ENCODE measurements around the gene CD47.

CD47 gene

GRCh38 chr3:108090701-108091497 is at the start of gene CD47:
CD47 (minus strand) TSS chr3:108091031; CDS start chr3:108090908, 123 bp downstream.
- DNase-seq = peak; percentile 93

GRCh38 chr3:108137460-108137814 is 46.6 kb upstream of the CD47 start:
- no peak for DNase-seq

GRCh38 chr3:108136561-108137459 is 46.0 kb upstream of the CD47 start:
- DNase-seq = no peak

- no peak for DNase-seq
Observed at GRCh38 chr3:108134555-108134880, 43.7 kb upstream of the CD47 start.

- no peak for DNase-seq
Observed at GRCh38 chr3:108133858-108134554, 43.2 kb upstream of the CD47 start.

- no peak for DNase-seq
Observed at GRCh38 chr3:108133048-108133369, 42.2 kb upstream of the CD47 start.

GRCh38 chr3:108131475-108132134 is 40.8 kb upstream of the CD47 start:
- DNase-seq = no peak

- no peak for DNase-seq
Observed at GRCh38 chr3:108130701-108131474, 40.1 kb upstream of the CD47 start.

GRCh38 chr3:108130236-108130635 is 39.4 kb upstream of the CD47 start:
- DNase-seq = no peak

- no peak for DNase-seq
Observed at GRCh38 chr3:108127301-108127988, 36.6 kb upstream of the CD47 start.

GRCh38 chr3:108126348-108126747 is 35.5 kb upstream of the CD47 start:
- DNase-seq = no peak

GRCh38 chr3:108125550-108126071 is 34.8 kb upstream of the CD47 start:
- peak; percentile 88 for DNase-seq

- no peak for DNase-seq
Observed at GRCh38 chr3:108125153-108125543, 34.3 kb upstream of the CD47 start.

- DNase-seq = peak; percentile 82
Observed at GRCh38 chr3:108124337-108125152, 33.7 kb upstream of the CD47 start.

GRCh38 chr3:108123326-108123725 is 32.5 kb upstream of the CD47 start:
- DNase-seq = no peak

- DNase-seq = no peak
Observed at GRCh38 chr3:108122276-108122675, 31.4 kb upstream of the CD47 start.

GRCh38 chr3:108119398-108120104 is 28.7 kb upstream of the CD47 start:
- DNase-seq = no peak

- DNase-seq = no peak
Observed at GRCh38 chr3:108118038-108118768, 27.4 kb upstream of the CD47 start.

GRCh38 chr3:108117241-108117775 is 26.5 kb upstream of the CD47 start:
- no peak for DNase-seq
